Uterus (tissue), 4 donors: ENCODE results near the gene RGP1. TPM values are rescaled to one million over a fixed set of nuclear protein-coding genes. Genes with fewer than 3 reads are reported as not detected.

Source experiments
- DNase-seq, 2 donors: peaks; one replicate each; pipeline ENCODE4 v3.0.0-alpha.2; 2019 to 2020
- H3K27ac ChIP-seq, 2 donors: fragments of 200-600 bp; sonication (generic); 1 replicate in 1 of 2; 2 replicates in 1 of 2; pipeline ENCODE4 v1.5.1; 2016 to 2018
- H3K27me3 ChIP-seq, 2 donors: fragments of 200-600 bp; sonication (generic); one replicate each; pipeline ENCODE4 v1.5.1; 2018 to 2019; ENCODE audit warnings: control low read depth in 1 of 2
- H3K36me3 ChIP-seq, 2 donors: fragments of 200-600 bp; sonication (generic); one replicate each; pipeline ENCODE4 v1.5.1; 2019; ENCODE audit warnings: control low read depth in 1 of 2
- H3K4me1 ChIP-seq, 2 donors: fragments of 200-600 bp; sonication (generic); one replicate each; pipeline ENCODE4 v1.5.1; 2018 to 2019; ENCODE audit warnings: control low read depth in 1 of 2
- H3K4me3 ChIP-seq, 2 donors: fragments of 200-600 bp; sonication (generic); 1 replicate in 1 of 2; 2 replicates in 1 of 2; pipeline ENCODE4 v1.5.1; 2018 to 2019; ENCODE audit warnings: mild to moderate bottlenecking in 1 of 2
- H3K9me3 ChIP-seq, 2 donors: fragments of 200-600 bp; sonication (generic); one replicate each; pipeline ENCODE4 v1.5.1; 2019; ENCODE audit warnings: control low read depth in 1 of 2
- CTCF ChIP-seq, 4 experiments: fragments of 200-600 bp in 2 of 4; fragments of 450-650 bp in 2 of 4; sonication (generic) in 2 of 4; IDR thresholded peaks; one replicate each; pipeline ENCODE4 v1.5.1; 2016 to 2019; ENCODE audit warnings: antibody characterized with exemption in 4 of 4, mild to moderate bottlenecking in 2 of 4, moderate library complexity in 1 of 4
- POLR2A ChIP-seq, 2 donors: fragments of 450-650 bp; IDR thresholded peaks; one replicate each; pipeline ENCODE4 v1.6.1; 2016; ENCODE audit warnings: antibody characterized with exemption in 2 of 2, mild to moderate bottlenecking in 1 of 2, moderate library complexity in 1 of 2
- intact Hi-C: fragments of 100-400 bp; cut with DNase I; formaldehyde crosslinking; loops from one replicate; pipeline ENCODE4 v1.15.1; 2023; ENCODE audit warnings: low total_unique reads
- total RNA-seq, 4 donors: library from RNA; depleted of rRNA in 3 of 4; stranded (reverse); fragments of >200 nt in 3 of 4; gene quantifications; one replicate each; pipeline versions ENCODE4 v1.1.0 to v1.2.4, GENCODE V29; 2014 to 2023
- donor health status: DM: yes; HTN: yes; CAD: no.

Gene RGP1
- total RNA-seq, 4 donors from 2014 or later: 2.0 to 38.1 (median 10.3) TPM

GRCh38 chr9:35711501-35712428 is 37.3 kb upstream of the RGP1 start:
- no peak for TF ChIP-seq POLR2A (IDR thresholded peaks at IDR 0.05)
- Histone ChIP-seq H3K9me3 (no peaks in the 10 kb centered on the region), H3K4me3 (no peak overlapping the region), H3K36me3 (no peaks in the 10 kb centered on the region), H3K27ac (no peak overlapping the region), H3K27me3 (no peaks in the 10 kb centered on the region), H3K4me1 (no peaks in the 10 kb centered on the region)
- DNase-seq: no peak
- intact Hi-C loops: no loop called here

GRCh38 chr9:35712762-35713400 is 36.2 kb upstream of the RGP1 start:
- Histone ChIP-seq H3K4me1 (no peaks in the 10 kb centered on the region), H3K36me3 (no peaks in the 10 kb centered on the region), H3K9me3 (no peaks in the 10 kb centered on the region), H3K27ac (no peak overlapping the region), H3K4me3 (no peak overlapping the region), H3K27me3 (no peaks in the 10 kb centered on the region)
- intact Hi-C loops: no loop called here
- no peak for DNase-seq
- TF ChIP-seq CTCF (IDR thresholded peaks at IDR 0.05) (no peak), POLR2A (IDR thresholded peaks at IDR 0.05) (no peak)

- TF ChIP-seq CTCF (IDR thresholded peaks at IDR 0.05) (no peak), POLR2A (IDR thresholded peaks at IDR 0.05) (no peak)
- Histone ChIP-seq H3K4me1 (no peaks in the 10 kb centered on the region), H3K27me3 (no peaks in the 10 kb centered on the region), H3K36me3 (no peaks in the 10 kb centered on the region), H3K9me3 (no peaks in the 10 kb centered on the region), H3K4me3 (no peak overlapping the region), H3K27ac (no peak overlapping the region)
- intact Hi-C loops: no loop called here
- no peak for DNase-seq
These were observed 35.5 kb upstream of the RGP1 start for GRCh38 chr9:35713578-35713977.

- Histone ChIP-seq H3K4me3 (no peak overlapping the region), H3K36me3 (no peaks in the 10 kb centered on the region), H3K9me3 (no peaks in the 10 kb centered on the region), H3K27ac (no peak overlapping the region), H3K27me3 (no peaks in the 10 kb centered on the region), H3K4me1 (no peaks in the 10 kb centered on the region)
- intact Hi-C loops: no loop called here
- no peak for DNase-seq
- no peak for TF ChIP-seq POLR2A (IDR thresholded peaks at IDR 0.05)
- no peak for TF ChIP-seq CTCF (IDR thresholded peaks at IDR 0.05)
These were observed 35.0 kb upstream of the RGP1 start for GRCh38 chr9:35714123-35714522.

GRCh38 chr9:35714579-35715252 is 34.4 kb upstream of the RGP1 start:
- Histone ChIP-seq H3K4me3 (no peak overlapping the region), H3K9me3 (no peaks in the 10 kb centered on the region), H3K27ac (no peak overlapping the region), H3K4me1 (no peaks in the 10 kb centered on the region), H3K27me3 (no peaks in the 10 kb centered on the region), H3K36me3 (no peaks in the 10 kb centered on the region)
- no peak for DNase-seq
- intact Hi-C loops: no loop called here
- TF ChIP-seq POLR2A (IDR thresholded peaks at IDR 0.05): no peak
- TF ChIP-seq CTCF (IDR thresholded peaks at IDR 0.05): no peak
